Stimulated activated CD8-positive, alpha-beta memory T cell treated with anti-CD3 and anti-CD28 coated beads, Interleukin-4, amount 100 ng/mL, for 1 hour (primary cell): ENCODE data around the gene SLC38A6.

Experiments
- DNase-seq, 2 donors: peaks; one replicate each; pipeline ENCODE4 v3.0.0-alpha.2; 2020; ENCODE audit warnings: low read depth in 2 of 2, low spot score in 1 of 2

SLC38A6 gene

DNA sequence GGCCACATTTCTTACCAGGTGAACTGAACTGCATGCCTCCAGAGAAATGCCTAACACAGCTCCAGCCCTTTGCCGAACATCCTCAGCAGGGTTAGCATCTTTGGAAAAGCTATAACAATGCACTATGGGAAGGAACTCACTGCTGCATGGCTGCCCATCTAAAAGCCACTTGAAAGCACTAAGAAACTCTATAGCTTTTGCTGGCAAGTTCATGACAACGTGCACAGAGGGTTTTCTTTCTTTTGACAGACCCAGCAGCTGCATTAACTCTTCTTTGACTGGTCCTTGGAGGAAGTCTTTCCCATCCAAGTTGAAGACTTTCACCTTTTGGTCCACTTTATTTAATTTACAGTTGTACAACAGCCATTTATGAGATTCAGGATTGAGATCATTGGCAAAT, 5.5 kb upstream of the SLC38A6 start:
- DNase-seq: no peak

GRCh38 chr14:60977847-60978246, 3.2 kb upstream of the SLC38A6 start:
- no peak for DNase-seq

- no peak for DNase-seq
These were observed 799 bp downstream of the SLC38A6 start for GRCh38 chr14:60981633-60982455.

DNA sequence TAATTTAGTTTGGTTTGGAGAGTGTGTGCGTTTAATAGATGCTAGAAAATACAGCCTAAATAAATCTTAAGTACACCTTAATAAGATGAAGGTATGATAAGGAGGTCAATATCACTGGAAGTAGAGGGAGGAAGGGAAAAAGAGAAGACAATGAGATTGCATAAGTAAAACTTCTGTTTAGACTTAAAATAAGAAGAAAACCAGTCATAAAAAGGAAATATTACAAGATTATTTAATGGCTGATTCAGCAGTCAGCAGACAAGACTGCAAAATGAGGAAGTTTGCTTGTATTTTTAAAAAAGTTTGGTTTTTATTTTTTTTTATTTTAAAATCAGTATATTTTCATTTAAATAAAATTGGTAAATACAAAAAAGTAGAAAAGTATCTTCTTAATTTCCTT, 3.2 kb downstream of the SLC38A6 start:
- no peak for DNase-seq

DNA sequence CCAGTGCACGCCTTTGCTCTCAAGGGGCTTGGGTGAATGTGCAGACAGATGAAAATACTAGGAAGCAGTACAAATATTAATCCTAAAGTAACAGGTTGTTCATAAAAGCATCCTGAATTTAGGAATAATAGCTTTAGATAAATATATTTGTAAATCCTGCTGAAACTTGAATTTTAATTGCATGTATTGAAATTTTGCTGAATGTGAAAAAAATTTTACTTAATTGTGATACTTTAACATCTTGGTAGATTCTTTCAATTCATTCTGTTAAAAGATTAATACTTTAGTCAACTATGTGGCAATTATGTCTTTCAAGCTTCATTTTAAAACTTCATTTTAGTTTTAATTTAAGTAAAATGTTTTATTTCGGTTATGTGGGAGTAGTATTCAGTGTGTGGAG, 5.5 kb downstream of the SLC38A6 start:
- no peak for DNase-seq

GRCh38 chr14:60989599-60989998, 8.6 kb downstream of the SLC38A6 start:
- no peak for DNase-seq

DNA sequence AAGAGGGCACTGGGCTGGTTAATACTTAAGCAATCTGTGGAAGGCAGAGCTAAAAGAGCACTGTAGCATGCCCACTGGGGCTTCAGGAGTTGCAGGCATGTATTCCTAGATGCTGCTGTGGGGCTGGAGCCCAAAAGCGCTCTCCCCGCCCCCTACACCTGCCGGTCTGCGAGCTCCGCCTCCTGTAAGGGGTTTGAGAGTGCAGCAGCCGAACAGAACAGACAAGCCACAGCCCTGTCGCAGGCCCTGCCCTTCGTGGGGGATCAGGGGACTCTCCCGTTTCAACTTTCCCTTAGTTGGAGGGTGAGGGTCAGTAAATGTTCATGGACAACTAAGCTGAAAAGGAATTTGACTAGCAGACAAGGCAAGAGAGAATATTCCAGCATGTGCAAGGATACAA, 17.6 kb downstream of the SLC38A6 start:
- DNase-seq: no peak

GRCh38 chr14:60999536-60999935, 18.5 kb downstream of the SLC38A6 start:
- no peak for DNase-seq

DNA sequence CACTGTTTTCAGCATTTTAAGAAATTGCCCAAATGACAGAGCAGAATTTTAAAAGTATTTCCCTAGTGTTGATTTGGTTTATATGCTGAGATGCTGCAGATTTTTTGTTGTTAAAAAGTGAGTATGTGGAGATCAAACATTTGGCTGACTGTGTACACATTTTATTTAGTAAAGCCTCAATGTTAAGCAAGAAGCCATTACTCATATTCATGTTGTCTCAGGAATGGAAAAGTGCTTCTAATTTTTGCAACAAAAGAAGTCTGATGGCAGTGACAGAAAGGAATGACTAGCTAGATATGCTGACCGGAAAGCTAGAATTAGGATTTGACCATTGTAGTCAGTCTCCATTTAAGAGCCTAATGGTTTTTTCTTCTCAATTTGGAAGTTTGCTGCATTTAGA, 22.5 kb downstream of the SLC38A6 start:
- no peak for DNase-seq

DNA sequence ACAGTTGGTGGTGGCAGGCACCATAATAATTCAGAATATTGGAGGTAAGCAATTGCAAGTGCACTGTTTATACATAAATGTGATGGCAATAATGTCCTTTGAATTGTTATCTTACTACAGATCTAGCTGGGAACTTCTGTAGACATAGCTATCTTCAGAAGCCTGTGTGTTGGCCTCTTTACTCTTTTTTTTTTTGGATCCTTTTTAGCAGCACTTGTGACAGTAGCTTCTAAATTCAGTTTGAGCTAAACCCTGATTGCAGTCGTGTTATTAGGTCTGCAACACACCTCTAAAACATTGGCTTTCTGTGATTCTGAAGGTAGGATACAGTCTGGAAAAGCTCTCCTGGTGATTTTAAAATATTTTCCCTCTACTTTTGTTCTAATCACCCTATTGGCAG, 38.5 kb downstream of the SLC38A6 start:
- DNase-seq: no peak

- peak; percentile 9 to 19 for DNase-seq
These were observed 44.5 kb downstream of the SLC38A6 start for GRCh38 chr14:61025251-61026223.

- no peak for DNase-seq
These were observed 45.5 kb downstream of the SLC38A6 start for GRCh38 chr14:61026526-61026925.

GRCh38 chr14:61031026-61031425, 50.0 kb downstream of the SLC38A6 start:
- no peak for DNase-seq

DNA sequence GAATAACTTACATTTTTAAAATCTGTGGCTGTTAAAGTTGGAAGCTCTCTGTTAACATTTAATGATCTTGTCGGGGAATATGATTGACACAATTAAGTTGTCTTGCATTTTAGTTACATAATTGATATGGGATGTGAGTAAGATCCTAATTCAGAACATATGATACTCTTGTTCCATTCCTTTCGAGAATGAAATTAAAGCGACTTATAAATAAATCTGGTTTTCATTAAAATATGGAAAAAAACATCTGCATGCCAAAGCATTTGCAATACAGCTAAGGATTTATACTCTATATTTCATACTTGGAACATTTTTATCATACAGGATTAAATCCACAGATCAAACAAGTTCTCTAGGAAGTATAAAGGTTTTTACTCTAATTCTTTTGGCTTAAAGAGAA, 52.0 kb downstream of the SLC38A6 start:
- DNase-seq: no peak

GRCh38 chr14:61033855-61034254, 52.8 kb downstream of the SLC38A6 start:
- no peak for DNase-seq

DNA sequence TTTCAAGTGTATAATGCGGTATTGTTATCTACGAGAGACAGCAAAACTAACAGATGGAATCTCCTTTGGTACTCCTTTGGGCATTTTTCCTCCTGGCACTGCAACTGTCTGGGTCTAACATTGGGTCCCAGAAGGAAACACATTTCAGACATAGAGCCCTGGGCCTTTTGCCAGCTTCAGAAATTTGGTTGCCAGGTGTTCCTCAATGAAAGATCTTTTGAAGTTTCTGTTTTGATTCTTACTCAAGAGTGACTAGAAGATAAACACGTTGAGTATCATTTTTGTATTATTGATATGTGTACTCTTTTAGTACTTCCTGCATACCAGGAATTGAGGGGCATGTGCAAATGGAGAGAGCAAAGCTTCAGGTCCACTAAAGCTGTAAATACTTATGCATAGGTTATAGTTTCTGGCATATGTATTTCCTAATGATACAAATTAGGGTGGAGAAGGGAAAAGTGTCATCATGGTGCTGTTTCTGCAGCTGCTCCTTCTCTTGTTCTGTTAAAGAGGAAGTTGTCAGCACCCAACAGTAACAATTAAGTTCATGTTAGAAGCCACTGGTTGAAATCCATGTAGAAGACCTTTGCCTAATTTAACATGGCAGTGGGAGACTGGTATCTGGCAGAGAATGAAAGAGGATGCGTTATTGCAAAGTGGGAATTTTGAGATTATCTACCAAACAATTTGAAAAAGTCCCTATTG, 53.5 kb downstream of the SLC38A6 start:
- no peak for DNase-seq

- DNase-seq: no peak
These were observed 56.2 kb downstream of the SLC38A6 start for GRCh38 chr14:61037215-61037614.

- no peak for DNase-seq
These were observed 60.7 kb downstream of the SLC38A6 start for GRCh38 chr14:61041704-61042103.

DNA sequence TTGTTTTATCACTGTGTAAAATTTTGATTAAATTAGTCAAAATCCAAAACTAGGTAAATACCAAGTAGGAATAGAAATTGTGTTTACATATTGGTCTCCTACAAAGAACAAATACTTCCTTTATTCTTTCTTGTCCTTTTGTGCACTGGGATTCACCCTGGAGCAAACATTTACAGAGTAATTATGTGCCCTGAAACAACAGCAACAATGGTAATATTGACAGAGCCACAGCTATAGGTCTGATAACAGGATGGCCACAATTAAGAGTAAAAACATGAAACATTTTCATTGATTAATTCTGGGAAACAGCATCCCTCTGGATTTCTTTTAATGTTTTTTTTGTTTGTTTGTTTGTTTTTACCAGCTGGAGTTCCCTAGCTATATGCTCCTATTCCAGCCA, 61.2 kb downstream of the SLC38A6 start:
- DNase-seq: no peak

- DNase-seq: no peak
These were observed 62.5 kb downstream of the SLC38A6 start for GRCh38 chr14:61043506-61043905.

GRCh38 chr14:61047021-61047420, 66.0 kb downstream of the SLC38A6 start:
- no peak for DNase-seq

DNA sequence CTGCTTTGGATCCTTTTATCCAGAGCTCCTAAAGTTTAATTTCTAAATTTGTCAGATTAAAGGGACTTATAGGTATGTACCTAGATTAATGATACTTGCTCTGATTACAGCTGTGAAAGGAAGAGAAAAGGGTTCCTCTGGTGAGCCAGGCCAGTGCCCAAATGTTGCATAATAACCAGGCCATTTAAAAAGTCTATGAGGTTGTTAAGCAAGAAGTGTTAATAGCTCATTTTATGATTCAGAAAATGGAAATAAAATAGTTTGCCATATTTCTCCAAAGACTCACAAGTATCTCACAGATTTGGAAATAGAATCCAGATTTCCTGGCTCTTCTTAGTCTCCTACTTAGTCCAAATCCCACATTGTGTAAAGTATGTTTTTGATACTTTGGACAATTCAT, 67.6 kb downstream of the SLC38A6 start:
- no peak for DNase-seq
